Heart left ventricle (tissue), 16 donors: ENCODE measurements around the gene KRTAP10-10. TPM values are rescaled to one million over a fixed set of nuclear protein-coding genes. Genes with fewer than 3 reads are reported as not detected.
A peak's percentile ranks its signal among the peaks of the same experiment; 100 is the strongest.
"Not testable (repeated sequence)": the region's sequence is repeated elsewhere in the genome, so short reads cannot be mapped to it uniquely, and the experiment has no call there.

Experiments
- ATAC-seq, 4 donors: fragments of 200-7000 bp; cut with Tn5 transposase; one replicate each; pipeline ENCODE4 v1.9.1; 2020 to 2022; ENCODE audit warnings: moderate library complexity in 4 of 4, mild to moderate bottlenecking in 3 of 4, moderate number of reproducible peaks in 1 of 4
- DNase-seq, 5 donors: peaks; one replicate each; pipeline ENCODE4 v3.0.0-alpha.2; 2020
- H3K27ac ChIP-seq, 12 donors: fragments of 200-600 bp; sonication (generic) in 4 of 12; one replicate each; pipeline versions ENCODE4 v1.5.0 to v1.8.0; 2016 to 2022; ENCODE audit warnings: mild to moderate bottlenecking in 2 of 12
- H3K27me3 ChIP-seq, 9 donors: fragments of 200-600 bp; sonication (generic) in 2 of 9; one replicate each; pipeline versions ENCODE4 v1.5.1 to v1.8.0; 2016 to 2022; ENCODE audit warnings: mild to moderate bottlenecking in 3 of 9
- H3K36me3 ChIP-seq, 9 donors: fragments of 200-600 bp; sonication (generic) in 2 of 9; one replicate each; pipeline versions ENCODE4 v1.5.0 to v1.8.0; 2018 to 2022; ENCODE audit warnings: mild to moderate bottlenecking in 2 of 9
- H3K4me1 ChIP-seq, 12 donors: fragments of 200-600 bp; sonication (generic) in 4 of 12; one replicate each; pipeline versions ENCODE4 v1.5.0 to v1.8.0; 2016 to 2022; ENCODE audit warnings: mild to moderate bottlenecking in 3 of 12
- H3K4me3 ChIP-seq, 12 donors: fragments of 200-600 bp; sonication (generic) in 4 of 12; one replicate each; pipeline versions ENCODE4 v1.5.0 to v1.8.0; 2017 to 2022; ENCODE audit warnings: mild to moderate bottlenecking in 9 of 12, moderate library complexity in 4 of 12
- H3K9me3 ChIP-seq, 12 donors: fragments of 200-600 bp; sonication (generic) in 4 of 12; one replicate each; pipeline versions ENCODE4 v1.5.0 to v1.8.0; 2016 to 2022; ENCODE audit warnings: mild to moderate bottlenecking in 1 of 12
- CTCF ChIP-seq, 12 donors: fragments of 200-600 bp; sonication (generic) in 4 of 12; IDR thresholded peaks; one replicate each; pipeline versions ENCODE4 v1.5.0 to v1.8.0; 2018 to 2022; ENCODE audit warnings: antibody characterized with exemption in 12 of 12, mild to moderate bottlenecking in 5 of 12
- POLR2A ChIP-seq, 2 donors: fragments of 450-650 bp; IDR thresholded peaks; one replicate each; pipeline ENCODE4 v1.6.1; 2017; ENCODE audit warnings: antibody characterized with exemption in 2 of 2, mild to moderate bottlenecking in 2 of 2, moderate library complexity in 2 of 2
- WGBS, 4 donors: extraction: QIAGEN DNeasy Blood & Tissue Kit in 2 of 4; methylation state at CpG; one replicate each; pipeline versions ENCODE4 v1.1.5 to v1.1.7; 2013 to 2018; 5-methylcytosine and 5-hydroxymethylcytosine counted together
- intact Hi-C, 10 donors: fragments of 100-400 bp; cut with DNase I; formaldehyde crosslinking; loops; one replicate each; pipeline versions ENCODE4 v1.11.1 to v1.14.2; 2022
- polyA plus RNA-seq, 2 donors: library from polyadenylated mRNA; stranded (reverse); fragments of 200-250 nt; gene quantifications; one replicate each; pipeline ENCODE4 v1.2.3, GENCODE V29; 2013
- total RNA-seq, 9 donors: library from RNA; depleted of rRNA in 2 of 9; stranded (reverse); fragments of >200 nt in 2 of 9; fragmentation: NEBNext Ultra II Directional in 3 of 9; extraction: Animal tissue kit (Norgen Biotek cat#: 25700) in 3 of 9; gene quantifications; one replicate each; pipeline versions ENCODE4 v1.1.0 to v1.2.4, GENCODE V29; 2016 to 2023
- donor health status: ischemic (EF 13 %, LVEDD 7.1; RV severe dilation, severe dysfunction).
- donor health status: healthy with polysubstance abuse.
- donor health status: DM: no; HTN: yes; CAD: no.
- donor health status: DM: no; HTN: no; CAD: no.
- donor health status: ischemic (EF 25% LVEDD 6.9; RV normal size, moderate dysfunction).
- donor health status: ischemic (EF 25% LVEDD 5.7; RV mildly dilated, moderate dysfunction).
- donor health status: healthy.
- donor health status: DM: yes; HTN: yes; CAD: no.
- donor health status: ischemic (EF 35%, LVEDD 5.7; RV mildly dilated, moderate dysfunction).
- donor health status: nonischemic (EF 11% LVEDD 7.7; RV severe dilation, severe dysfunction).
- donor health status: DM: yes; HTN: yes; CAD: no.
- donor health status: PGD.
- donor health status: ischemic (EF 29% LVEDD 5.4; RV normal size, mild dysfunction).
- donor health status: nonischemic (EF 23%, LVEDD 6.1; RV moderate dilation, normal function).

The KRTAP10-10 gene
- total and polyA plus RNA-seq, 11 donors, result not detected

GRCh38 chr21:44636209-44637017 is 743 bp upstream of the KRTAP10-10 start:
- H3K27me3 ChIP-seq, result peaks cover 0 to 21% (median 0%) of the 10 kb centered on the region in 9 donors
- WGBS, 4 donors, result 76 to 86% (median 83%) methylated on average over 15 of the region's 15 CpGs
- DNase-seq, result no peak
- no peak overlapping the region for H3K4me3 ChIP-seq
- no peak overlapping the region for H3K27ac ChIP-seq
- TF ChIP-seq POLR2A (IDR thresholded peaks at IDR 0.05) (no peak), CTCF (IDR thresholded peaks at IDR 0.05) (no peak)
- H3K36me3 ChIP-seq, result no peaks in the 10 kb centered on the region
- intact Hi-C loops, result no loop called here
- H3K9me3 ChIP-seq, result peaks cover 0 to 32% (median 13%) of the 10 kb centered on the region in 12 donors
- H3K4me1 ChIP-seq, result no peaks in the 10 kb centered on the region
- peak in 2 of 4 donors; percentile 10 to 27 for ATAC-seq

- DNase-seq, intact Hi-C loops, H3K4me1 ChIP-seq, H3K4me3 ChIP-seq, H3K36me3 ChIP-seq, H3K27ac ChIP-seq: not testable (repeated sequence)
- 49 to 56% (median 55%) methylated on average over 10 to 12 of the region's 12 CpGs for WGBS, 4 donors
- peak in 2 of 4 donors; percentile 34 for ATAC-seq
- H3K27me3 ChIP-seq, result peaks cover 0 to 21% (median 0%) of the 10 kb centered on the region in 9 donors
- peaks cover 0 to 17% (median 1%) of the 10 kb centered on the region in 12 donors for H3K9me3 ChIP-seq
Observed at GRCh38 chr21:44637851-44638348, 744 bp downstream of the KRTAP10-10 start.

GRCh38 chr21:44638506-44639330 is 1.6 kb downstream of the KRTAP10-10 start:
- H3K4me1 ChIP-seq, ATAC-seq, H3K4me3 ChIP-seq, H3K36me3 ChIP-seq, intact Hi-C loops, DNase-seq, H3K27ac ChIP-seq: not testable (repeated sequence)
- WGBS, 4 donors, result 72 to 95% (median 80%) methylated on average over 11 to 21 of the region's 21 CpGs
- peaks cover 0 to 21% (median 0%) of the 10 kb centered on the region in 9 donors for H3K27me3 ChIP-seq
- H3K9me3 ChIP-seq, result peaks cover 0 to 21% (median 0%) of the 10 kb centered on the region in 12 donors

- Histone ChIP-seq H3K4me3 (no peak overlapping the region), H3K36me3 (no peaks in the 10 kb centered on the region), H3K9me3 (peaks cover 0 to 26% (median 3%) of the 10 kb centered on the region in 12 donors), H3K27me3 (peaks cover 0 to 21% (median 0%) of the 10 kb centered on the region in 9 donors), H3K4me1 (no peaks in the 10 kb centered on the region), H3K27ac (no peak overlapping the region)
- 82 to 90% (median 87%) methylated on average over 8 to 12 of the region's 12 CpGs for WGBS, 4 donors
- ATAC-seq (no peak), DNase-seq (no peak)
- no peak for TF ChIP-seq POLR2A (IDR thresholded peaks at IDR 0.05)
- TF ChIP-seq CTCF (IDR thresholded peaks at IDR 0.05), result no peak
- intact Hi-C loops, result no loop called here
Observed at GRCh38 chr21:44639331-44639655, 2.1 kb downstream of the KRTAP10-10 start.

GRCh38 chr21:44640761-44641160 is 3.6 kb downstream of the KRTAP10-10 start:
- Histone ChIP-seq H3K4me3 (no peak overlapping the region), H3K27me3 (peaks cover 0 to 21% (median 0%) of the 10 kb centered on the region in 9 donors), H3K9me3 (peaks cover 0 to 37% (median 13%) of the 10 kb centered on the region in 12 donors), H3K36me3 (no peaks in the 10 kb centered on the region), H3K27ac (no peak overlapping the region), H3K4me1 (no peaks in the 10 kb centered on the region)
- TF ChIP-seq POLR2A (IDR thresholded peaks at IDR 0.05), result no peak
- TF ChIP-seq CTCF (IDR thresholded peaks at IDR 0.05), result no peak
- WGBS, 4 donors, result 64 to 83% (median 79%) methylated on average over 5 of the region's 5 CpGs
- ATAC-seq (no peak), DNase-seq (no peak)
- intact Hi-C loops, result no loop called here
